Retinal pigment epithelial cell (primary cell): ENCODE results near the gene STRIP1.

Experiments used
- DNase-seq: peaks from one replicate; pipeline ENCODE4 v3.0.0-alpha.2; 2010; ENCODE audit warnings: low read depth
- H3K4me3 ChIP-seq: 2 replicates; pipeline ENCODE4 v1.5.1; 2011; ENCODE audit warnings: mild to moderate bottlenecking, low read length, control low read depth, moderate library complexity
- TF ChIP-seq, protein P1 (sequence below): conservative IDR thresholded peaks from 2 replicates; pipeline ENCODE4 v1.5.1; 2011; ENCODE audit warnings: low read depth, low read length, control low read depth, inconsistent platforms

The STRIP1 gene

DNA sequence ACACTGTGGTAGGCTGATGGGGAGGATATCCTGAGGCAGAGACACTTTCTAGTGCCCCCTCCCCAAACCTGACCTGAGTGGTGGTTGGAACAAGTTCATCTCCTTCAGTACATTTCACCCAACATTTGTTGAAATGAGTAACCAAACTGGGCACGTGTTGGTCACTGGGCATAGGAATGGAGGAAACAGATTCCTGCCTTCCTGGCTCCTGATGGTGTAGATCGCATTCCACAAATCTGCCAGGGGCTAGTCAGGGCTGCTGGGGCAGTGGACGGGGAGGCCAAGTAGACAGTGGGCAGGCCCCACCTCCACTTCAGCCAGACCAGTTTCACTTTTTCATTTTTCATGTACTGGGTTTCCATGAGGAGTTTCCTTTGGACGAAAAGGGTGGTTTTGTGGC is 52.5 kb downstream of the STRIP1 start:
- no peak overlapping the region for H3K4me3 ChIP-seq
- TF ChIP-seq, protein P1, sequence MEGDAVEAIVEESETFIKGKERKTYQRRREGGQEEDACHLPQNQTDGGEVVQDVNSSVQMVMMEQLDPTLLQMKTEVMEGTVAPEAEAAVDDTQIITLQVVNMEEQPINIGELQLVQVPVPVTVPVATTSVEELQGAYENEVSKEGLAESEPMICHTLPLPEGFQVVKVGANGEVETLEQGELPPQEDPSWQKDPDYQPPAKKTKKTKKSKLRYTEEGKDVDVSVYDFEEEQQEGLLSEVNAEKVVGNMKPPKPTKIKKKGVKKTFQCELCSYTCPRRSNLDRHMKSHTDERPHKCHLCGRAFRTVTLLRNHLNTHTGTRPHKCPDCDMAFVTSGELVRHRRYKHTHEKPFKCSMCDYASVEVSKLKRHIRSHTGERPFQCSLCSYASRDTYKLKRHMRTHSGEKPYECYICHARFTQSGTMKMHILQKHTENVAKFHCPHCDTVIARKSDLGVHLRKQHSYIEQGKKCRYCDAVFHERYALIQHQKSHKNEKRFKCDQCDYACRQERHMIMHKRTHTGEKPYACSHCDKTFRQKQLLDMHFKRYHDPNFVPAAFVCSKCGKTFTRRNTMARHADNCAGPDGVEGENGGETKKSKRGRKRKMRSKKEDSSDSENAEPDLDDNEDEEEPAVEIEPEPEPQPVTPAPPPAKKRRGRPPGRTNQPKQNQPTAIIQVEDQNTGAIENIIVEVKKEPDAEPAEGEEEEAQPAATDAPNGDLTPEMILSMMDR = no peak

DNA sequence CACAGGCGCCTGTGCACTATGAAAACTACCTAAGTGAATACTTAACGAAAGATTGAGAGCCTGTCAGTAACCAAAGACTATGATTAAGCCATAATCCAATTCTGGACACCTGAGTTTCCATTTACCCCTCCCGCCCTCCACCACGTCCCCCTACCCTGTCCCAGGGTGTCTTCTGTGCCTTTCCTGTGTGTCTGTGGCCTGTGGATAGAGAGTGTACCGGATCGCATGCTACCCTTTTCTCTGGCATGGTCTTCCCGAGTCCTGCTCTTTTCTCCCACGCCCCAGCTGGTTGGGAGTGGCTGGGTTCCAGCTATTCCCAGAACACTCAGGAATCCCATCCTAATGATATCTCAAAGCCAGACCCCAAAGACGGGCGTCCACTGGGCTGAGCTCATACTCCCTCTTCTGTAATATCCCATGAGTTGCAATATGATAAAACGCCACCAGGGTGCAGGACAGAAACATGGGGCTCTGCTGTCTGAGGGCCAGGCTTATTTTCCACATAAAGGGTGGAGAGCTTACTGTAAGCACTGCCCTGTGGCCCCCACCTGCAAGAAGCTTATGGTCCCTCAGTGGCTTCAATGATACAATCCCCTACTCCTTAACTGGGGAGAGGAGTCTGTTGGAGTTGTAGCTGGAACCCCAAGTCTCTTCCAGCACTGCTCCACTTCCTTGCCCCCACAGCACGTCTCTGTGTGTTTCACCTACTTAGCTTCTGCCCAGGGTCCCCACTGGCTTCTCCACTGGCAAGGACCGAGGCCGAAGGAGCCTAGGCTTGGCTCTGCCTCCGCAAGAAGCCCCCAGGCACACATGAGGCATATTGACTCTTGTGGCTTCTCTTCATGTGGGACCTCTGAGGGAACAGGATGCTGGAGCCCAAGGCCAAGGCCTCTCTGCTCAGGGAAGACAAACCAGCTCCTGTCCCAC is 53.7 kb downstream of the STRIP1 start:
- TF ChIP-seq, protein P1 = peak; percentile 72
- H3K4me3 ChIP-seq = no peak overlapping the region
- no peak for DNase-seq

More for the DNA sequence above, 52.5 kb downstream of the STRIP1 start:
- DNase-seq = no peak

DNA sequence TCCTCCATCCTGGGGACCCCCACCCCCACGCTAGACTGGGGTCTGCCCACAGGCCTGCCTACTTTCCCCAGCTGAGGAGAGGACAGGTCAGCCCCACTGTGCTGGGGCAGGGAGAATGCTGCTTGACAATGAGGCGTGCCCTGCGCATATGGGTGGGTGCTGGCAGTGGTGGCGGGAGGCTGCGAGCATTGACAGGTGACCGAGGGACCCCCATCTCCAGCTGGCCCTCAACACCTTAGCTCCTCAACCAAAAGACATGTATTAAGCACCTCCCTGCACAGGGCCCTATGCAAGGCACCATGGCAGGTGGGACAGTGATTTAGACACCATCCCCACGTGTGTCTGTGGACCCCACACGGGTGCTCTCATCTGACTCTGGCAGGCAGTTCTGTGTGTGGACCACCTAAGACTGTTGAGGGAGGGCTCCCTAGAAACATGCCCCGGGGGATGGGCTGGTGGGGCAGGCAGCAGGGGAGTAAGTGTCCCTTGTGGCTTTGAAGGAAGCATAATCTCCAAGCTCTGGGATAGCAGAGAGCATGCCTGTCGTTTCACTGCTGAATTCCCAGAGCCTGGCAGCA is 54.4 kb downstream of the STRIP1 start:
- no peak for DNase-seq
- no peak overlapping the region for H3K4me3 ChIP-seq
- TF ChIP-seq, protein P1 = no peak

DNA sequence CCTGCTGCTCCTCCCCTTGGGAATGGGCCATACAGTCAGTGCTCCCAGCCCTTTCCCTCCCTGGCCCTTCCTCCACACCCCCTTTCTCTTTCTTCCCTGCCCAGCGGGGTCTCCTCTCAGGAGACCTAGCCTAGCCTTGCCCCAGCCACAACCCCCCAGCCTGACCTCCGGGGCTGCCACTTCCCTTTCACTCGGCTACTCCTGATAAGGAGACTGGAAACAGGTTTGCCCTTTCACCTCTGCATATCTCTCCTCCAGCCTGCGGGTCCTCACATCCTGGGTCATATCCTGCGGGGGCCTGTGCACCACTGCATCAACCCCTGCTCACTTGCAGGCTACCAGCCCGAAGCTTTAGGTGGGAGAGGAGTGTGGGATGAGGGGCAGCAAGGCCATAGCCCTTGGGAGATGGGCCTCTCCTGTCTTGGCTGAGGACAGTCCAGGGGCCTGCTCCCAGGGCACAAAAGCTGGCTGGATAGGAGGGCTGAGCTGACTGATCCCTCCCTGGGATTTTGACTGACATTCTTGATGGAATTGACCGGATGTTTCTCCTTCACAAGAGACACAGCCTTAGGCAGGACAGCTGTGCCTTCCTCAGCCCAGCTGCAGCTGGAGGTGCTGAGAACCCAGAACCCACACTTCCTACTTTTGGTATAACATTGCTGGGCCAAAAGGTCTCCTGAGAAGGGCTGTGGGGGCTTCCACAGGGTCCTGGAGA is 55.3 kb downstream of the STRIP1 start:
- TF ChIP-seq, protein P1 = no peak
- no peak for DNase-seq
- H3K4me3 ChIP-seq = no peak overlapping the region

DNA sequence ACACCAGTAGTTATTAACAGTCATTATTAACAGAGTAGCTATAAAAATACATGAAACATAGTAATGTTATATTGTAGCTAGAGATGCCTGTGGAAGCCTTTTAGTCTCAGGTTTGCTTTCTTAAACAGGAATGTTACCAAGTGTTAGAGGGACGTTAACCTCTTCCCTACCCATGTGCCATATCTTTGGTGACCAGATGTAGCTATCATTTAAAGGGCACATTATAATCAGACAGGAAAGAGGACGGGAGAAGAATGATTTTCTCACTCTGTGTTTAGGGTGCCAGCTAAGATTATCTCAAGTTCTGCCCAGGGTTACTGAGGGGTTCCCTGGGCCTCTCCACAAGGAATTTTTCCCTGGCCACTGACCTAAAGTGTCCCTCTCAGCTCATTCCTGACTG is 57.0 kb downstream of the STRIP1 start:
- no peak for DNase-seq
- no peak overlapping the region for H3K4me3 ChIP-seq
- TF ChIP-seq, protein P1 = no peak

- TF ChIP-seq, protein P1 = no peak
- DNase-seq = no peak
- no peak overlapping the region for H3K4me3 ChIP-seq
These were observed 57.4 kb downstream of the STRIP1 start for GRCh38 chr1:110091791-110092190.
